Forelimb muscle (tissue), 1 donor: ENCODE measurements around the gene SGCA. TPM values are rescaled to one million over a fixed set of nuclear protein-coding genes. Genes with fewer than 3 reads are reported as not detected.

ENCODE experiments used
- DNase-seq: peaks from one replicate; pipeline ENCODE4 v3.0.0-alpha.2; 2013; ENCODE audit warnings: low read depth
- polyA plus RNA-seq: library from polyadenylated mRNA; unstranded; fragments of 120-200 nt; gene quantifications from one replicate; pipeline ENCODE4 v1.2.1, GENCODE V29; 2013; ENCODE audit not compliant: insufficient read length

SGCA gene
- polyA plus RNA-seq: 368 TPM

DNA sequence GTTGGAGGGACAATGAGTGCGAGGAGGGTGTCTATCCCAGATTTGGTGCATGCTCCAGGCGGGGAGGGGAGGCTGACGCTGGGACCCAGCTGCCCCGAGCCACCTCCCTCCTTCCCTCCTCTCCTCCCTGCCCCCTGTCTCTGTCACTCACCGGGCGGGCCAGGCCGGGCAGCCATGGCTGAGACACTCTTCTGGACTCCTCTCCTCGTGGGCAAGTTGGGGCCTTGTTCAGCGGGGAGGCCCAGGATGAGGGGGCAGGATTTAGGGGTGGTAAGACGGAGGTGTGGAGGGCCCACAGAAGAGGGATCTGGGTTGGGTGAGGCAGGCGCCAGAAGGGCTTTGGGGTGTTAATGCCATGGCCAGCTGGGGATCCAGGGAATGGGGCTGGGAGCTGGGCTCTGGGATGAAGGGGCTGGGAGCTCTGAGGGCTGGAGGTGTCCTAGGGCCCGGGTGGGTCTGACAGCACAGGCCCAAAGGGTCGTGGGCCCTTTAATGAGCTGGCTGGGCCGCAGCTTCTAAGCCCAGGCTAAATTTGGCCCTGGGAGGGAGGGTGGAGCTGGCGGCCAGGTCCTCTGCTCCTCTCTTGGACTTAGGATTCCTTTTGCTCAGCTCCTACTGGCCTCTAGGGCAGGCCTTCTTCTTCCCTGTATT lies at the start of gene SGCA:
SGCA (plus strand) TSS at position 139 of the 651 bp plus-strand sequence; CDS start at position 175, 36 bp downstream.
- no peak for DNase-seq

GRCh38 chr17:50117202-50118051 lies 48.4 kb upstream of the SGCA start:
- DNase-seq: no peak

DNA sequence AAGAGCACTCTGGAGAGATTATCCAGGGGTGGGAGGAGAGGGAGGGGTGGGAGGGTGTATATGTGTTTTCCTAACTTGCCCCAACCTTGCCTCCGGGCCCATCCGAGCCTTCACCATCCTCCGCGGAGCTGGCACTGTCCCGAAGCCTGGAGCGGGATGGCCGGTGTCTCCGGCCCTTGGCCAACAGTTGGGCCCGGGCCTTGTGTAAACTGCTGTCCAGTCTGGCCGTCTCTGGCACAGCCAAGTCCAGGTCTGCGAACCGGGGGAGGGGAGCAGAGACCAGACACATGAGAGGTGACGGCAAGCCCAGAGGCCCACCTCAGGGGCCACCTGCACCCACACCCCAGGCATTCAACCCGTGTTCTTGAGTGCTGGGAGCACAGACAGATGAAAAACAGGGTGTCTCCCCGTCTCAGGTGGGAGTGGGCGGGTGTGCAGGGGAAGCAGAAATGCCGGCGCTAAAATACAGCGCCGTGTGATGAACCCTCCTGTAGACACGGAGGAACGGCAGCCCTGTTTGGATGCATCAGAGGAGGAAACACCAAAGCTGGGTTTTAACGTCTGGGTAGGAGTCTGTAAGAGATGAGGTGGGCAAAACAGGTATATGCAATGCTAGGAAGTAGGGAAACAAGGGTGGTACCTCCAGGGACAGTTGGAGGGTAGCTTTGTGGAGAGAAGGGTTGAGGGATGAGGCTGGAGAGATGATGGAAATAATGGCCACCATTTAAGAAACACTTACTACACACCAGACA lies 47.6 kb upstream of the SGCA start:
- no peak for DNase-seq

GRCh38 chr17:50118828-50119218 lies 47.0 kb upstream of the SGCA start:
- DNase-seq: no peak

GRCh38 chr17:50120475-50121253 lies 45.1 kb upstream of the SGCA start:
- DNase-seq: no peak

DNA sequence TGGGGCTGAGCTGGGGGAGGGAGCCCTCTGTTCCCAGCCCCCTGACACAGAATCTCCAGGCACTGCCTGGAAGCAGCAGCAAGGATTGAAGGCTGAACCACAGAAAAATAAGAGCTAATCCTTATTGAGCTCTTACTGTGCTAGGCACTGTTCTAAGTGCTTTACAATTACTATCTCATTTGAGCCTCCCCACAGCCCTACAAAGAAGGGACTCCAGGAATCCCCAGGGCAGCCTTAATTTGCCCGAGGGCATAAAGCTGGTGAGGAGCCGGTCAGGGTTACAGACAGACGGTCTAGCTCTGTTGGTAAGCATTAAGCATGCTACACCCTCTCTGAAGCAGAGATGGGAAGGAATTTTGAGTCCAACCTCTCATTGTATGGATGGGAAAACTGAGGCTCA lies 42.9 kb upstream of the SGCA start:
- no peak for DNase-seq

DNA sequence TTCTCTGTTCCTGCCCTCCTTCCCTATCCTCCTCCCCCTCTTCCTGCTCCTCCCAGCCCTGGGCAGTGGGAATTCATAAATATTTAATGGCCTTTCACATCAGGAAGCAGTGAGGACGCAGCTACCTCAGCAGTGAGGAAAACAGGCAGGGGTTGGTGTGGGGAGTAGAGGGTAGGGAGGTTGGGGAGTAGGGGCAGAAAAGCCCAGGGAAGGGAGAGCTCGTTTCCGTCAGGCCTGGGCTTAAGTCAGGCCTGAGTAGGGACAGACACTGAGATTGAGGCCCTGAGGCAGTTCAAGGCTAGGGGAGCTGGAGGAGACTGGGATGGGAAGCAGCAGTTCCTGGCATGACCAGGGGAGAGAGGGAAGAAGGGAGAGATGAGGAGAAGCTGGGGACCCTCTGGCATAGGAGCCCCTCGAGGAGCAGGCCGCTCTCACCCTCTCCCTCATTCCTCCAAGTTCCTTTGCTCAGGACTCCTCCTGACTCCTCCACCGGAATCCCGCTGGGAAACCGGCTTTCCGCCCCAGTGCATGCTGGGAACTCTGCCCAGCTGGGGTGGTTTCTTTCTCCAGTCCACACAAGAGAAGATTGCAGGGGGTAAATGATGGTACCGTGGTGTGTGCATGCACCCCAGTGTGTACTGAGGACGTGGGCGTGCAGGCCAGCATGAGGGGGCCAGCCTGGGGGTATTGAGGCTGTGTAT lies 42.0 kb upstream of the SGCA start:
- DNase-seq: no peak

GRCh38 chr17:50125420-50125997 lies 40.3 kb upstream of the SGCA start:
- no peak for DNase-seq

- no peak for DNase-seq
These were observed 38.0 kb upstream of the SGCA start for GRCh38 chr17:50127697-50128361.

DNA sequence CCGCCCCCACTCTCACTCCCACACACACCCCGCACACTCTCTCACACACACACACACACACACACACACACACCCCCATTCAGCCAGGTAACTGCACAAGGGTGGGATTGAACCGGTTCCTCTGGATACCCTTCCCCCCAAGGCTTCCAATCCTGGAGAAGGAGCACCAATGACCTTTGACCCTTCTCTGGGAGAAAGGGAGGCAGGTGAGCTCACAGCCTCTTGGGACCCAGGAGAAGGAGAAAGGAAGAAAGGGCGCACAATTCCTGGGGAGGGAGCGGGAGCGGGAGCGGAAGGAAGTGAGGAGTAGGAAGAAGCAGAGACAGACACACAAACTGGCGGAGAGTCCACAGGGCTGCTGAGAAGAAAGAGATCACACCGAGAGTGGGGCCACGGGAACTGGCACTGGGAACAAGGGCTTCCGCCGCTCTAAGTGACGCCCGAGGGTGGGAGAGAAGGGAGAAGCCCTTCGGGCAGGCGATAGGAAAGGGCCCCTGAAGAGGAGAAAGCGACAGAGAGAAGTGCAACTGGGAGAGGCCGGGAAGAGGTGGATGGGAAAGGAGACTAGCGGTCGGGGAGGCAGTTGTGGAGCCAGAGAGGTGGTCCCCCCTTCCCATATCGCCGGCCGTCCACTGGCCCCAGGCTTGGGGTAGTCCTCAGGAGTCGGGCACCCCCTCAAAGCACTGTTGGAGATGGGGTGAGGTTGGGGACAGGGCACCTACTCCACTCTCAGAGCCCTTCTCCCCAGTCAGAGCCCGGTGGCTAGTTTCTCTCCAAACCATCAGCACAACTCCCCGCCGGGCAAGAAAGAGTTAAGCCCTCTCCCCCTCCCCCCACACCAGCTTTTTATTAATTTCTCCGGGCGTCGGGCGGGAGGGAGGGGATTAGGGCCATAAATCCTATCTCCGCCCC lies 37.1 kb upstream of the SGCA start:
- no peak for DNase-seq

DNA sequence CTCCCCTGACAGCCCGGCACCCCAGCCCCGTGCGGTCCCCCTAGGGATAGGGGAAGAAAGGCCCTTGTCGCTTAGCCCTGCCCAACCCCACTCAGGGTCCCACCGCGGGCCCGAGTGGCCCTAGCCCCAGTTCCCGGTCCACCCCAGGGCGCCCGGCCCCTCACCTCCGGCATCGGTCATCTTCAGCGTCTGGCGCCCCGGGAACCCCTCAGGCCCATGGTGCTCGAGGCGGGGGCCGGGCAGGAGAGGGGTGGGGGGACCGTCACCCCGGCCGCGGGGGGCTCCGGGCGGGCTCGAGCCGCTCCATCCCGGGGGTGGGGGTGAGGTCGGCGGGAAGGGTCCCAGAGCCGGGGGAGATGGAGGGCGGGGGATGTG lies 36.5 kb upstream of the SGCA start:
- DNase-seq: no peak

DNA sequence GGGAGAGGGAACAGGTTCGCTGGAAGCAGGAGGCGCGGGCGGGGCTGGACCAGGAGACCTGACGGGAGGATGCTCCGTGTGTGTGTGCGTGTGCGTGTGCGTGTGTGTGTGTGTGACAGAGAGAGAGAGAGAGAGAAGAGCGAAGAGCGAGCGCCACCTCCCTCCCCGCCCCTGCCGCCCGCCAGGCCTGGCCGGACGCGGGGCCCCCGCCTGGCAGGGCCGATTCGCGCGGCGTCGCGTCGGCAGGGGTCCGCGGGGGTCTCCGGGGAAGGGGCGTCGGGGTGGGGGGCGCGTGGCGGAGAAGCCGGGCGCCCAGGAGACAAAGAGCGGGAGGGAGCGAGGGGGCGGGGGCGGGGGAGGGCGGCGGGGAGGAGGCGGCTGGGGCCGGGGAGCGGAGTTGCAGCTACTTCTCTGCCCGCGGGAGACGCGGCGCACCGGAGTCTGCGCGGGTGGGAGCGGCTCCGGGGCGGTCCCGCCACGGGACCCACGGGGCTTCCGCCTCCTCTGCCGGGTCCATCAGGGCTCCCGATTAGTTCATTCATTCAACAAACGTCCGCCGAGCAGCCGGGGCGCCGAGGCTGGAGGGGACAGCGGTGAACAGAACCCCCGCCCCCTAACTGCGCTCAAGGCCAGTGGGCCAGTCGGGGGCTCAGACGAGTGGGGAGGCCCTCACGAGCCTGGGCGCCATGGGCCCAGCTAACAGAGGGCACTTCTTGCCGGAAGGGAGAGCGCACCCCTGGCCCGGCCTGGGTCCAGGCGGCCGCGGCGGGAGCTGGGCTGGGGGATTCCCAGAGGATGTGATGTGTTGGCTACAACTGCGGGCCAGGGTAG lies 35.9 kb upstream of the SGCA start, which contains the start of gene SAMD14:
SAMD14 (minus strand) TSS at position 433 of the 831 bp plus-strand sequence. CDS start 5,201 bp downstream, outside the sequence.
- DNase-seq: no peak

- no peak for DNase-seq
These were observed 35.1 kb upstream of the SGCA start for GRCh38 chr17:50130559-50131305.

DNA sequence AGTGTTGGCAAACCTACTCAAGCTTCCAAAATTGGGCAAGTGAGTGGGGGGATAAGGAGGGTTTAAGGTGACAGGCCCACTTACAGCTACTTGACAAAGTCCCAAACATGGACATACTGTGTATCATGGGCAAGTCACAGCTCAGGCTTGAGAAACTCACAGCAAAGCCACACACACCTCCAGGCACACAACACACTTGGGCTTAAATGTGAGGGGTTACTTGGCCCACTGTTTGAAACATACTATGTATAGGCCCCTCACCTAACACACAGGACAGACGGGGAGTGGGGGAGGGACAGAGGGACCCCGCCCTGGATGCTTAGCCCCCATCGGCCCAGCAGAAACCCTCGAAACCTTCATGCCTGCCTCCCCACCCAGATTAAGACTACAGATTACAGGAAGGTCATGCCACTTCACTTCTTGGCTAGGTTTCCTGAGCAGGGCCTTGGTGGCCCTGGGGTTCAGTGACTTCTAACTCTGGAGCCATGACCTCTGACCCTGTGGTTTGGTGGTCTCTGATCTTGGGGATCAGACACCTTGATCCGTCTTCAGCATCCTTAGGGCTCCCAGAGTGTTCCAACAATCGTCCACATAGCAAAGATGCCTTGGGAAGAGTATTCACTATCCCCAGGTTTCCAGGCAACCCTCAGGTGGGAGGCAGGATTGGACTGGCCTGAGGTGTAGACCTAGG lies 33.6 kb upstream of the SGCA start:
- DNase-seq: no peak

DNA sequence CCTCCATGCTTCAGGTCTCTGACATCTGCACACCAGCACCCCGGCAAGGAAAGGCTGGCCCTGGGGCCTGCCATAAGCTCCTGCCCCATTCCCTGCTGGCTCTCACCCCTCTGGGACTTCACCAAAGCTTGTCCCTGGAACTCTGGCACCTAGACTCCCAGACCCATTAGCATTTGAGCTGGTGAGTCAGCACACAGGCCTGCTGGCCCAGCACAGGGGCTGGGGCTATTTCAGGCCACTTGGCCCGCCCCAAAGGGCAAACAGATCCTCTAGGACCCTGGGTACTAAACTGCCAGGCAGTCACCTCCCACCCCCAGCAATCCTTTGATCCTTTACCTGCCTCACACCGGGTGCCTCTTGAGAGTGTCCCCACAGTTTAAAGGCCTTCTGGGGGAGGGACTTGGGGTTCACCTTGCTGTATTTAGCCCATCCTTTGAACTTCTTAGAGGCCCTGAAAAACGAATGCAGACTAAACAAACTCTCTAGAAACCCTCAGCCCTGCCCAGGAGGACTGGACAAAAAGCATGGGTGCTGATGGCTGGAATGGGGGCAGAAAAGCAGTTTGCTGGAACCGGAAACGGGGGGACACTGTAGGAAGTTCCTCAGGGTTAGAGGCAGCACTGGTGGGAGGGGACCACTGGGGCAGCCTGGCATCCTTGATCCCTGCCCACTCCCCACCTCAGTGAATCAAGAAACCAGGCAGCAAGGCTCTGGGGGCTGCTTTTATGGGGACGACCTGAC lies 32.6 kb upstream of the SGCA start:
- no peak for DNase-seq

- no peak for DNase-seq
These were observed 32.1 kb upstream of the SGCA start for GRCh38 chr17:50133769-50134099.
